Muscle layer of colon (tissue), 2 donors: ENCODE data around the gene FCHSD2.

ENCODE experiments used
- H3K27ac ChIP-seq: one replicate; pipeline ENCODE4 v1.7.0; 2013; ENCODE audit warnings: low read depth, mild to moderate bottlenecking, low read length, moderate library complexity
- H3K27me3 ChIP-seq, 2 donors: one replicate each; pipeline ENCODE4 v1.7.0; 2013; ENCODE audit warnings: low read length in 2 of 2, mild to moderate bottlenecking in 2 of 2; ENCODE audit not compliant: insufficient read depth in 2 of 2, control insufficient read depth in 1 of 2
- H3K36me3 ChIP-seq: one replicate; pipeline ENCODE4 v1.7.0; 2013; ENCODE audit warnings: mild to moderate bottlenecking, low read length; ENCODE audit not compliant: insufficient read depth
- H3K4me1 ChIP-seq: one replicate; pipeline ENCODE4 v1.7.0; 2013; ENCODE audit warnings: mild to moderate bottlenecking, low read length; ENCODE audit not compliant: insufficient read depth
- H3K4me3 ChIP-seq, 2 donors: one replicate each; pipeline ENCODE4 v1.7.0; 2013; ENCODE audit warnings: low read length in 2 of 2, low read depth in 1 of 2, mild to moderate bottlenecking in 1 of 2, moderate library complexity in 1 of 2
- H3K9ac ChIP-seq: one replicate; pipeline ENCODE4 v1.7.0; 2013; ENCODE audit warnings: low read length
- H3K9me3 ChIP-seq: one replicate; pipeline ENCODE4 v1.7.0; 2013; ENCODE audit warnings: mild to moderate bottlenecking, low read length
- donor health status: abdominal sarcoma.
- donor health status: Adenocarcinoma of cecum.

The FCHSD2 gene

DNA sequence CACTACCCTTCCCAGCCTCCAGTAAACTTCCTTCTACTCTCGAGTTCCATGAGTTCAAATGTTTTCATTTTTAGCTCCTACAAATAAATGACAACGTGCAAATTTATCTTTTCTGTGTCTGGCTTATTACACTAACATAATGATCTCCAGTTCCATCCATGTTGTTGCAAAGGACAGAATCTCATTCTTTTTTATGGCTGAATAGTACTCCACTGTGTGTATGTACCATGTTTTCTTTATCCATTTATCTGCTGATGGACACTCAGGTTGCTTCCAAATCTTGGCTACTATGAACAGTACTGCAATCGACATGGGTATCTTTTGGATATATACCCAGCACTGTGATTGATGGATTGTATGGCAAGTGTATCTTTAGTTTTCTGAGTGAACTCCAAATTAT lies 34.5 kb downstream of the FCHSD2 start:
- H3K4me3 ChIP-seq = no peak overlapping the region
- H3K9ac ChIP-seq = no peak overlapping the region
- H3K36me3 ChIP-seq = no peaks in the 10 kb centered on the region
- no peaks in the 10 kb centered on the region for H3K9me3 ChIP-seq
- no peaks in the 10 kb centered on the region for H3K27me3 ChIP-seq
- H3K27ac ChIP-seq = no peak overlapping the region
- H3K4me1 ChIP-seq = no peaks in the 10 kb centered on the region

DNA sequence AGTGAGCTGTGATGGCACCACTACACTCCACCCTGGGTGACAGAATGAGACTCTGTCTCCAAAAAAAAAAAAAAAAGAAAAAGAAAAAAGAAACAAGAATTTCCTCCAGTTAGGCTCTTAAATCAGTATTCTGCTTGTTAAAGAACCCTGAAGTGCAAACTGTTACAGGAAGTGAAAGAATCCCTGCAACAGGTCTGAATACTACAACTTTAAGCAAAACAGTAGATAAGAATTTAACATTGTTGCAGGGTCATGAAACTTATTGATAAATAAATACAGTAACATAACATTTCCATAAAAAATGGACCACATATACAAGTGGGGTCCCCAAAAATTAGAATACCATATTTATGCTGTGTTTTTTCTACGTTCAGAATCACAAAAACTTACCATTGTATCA lies 35.8 kb downstream of the FCHSD2 start:
- H3K9me3 ChIP-seq = no peaks in the 10 kb centered on the region
- H3K27ac ChIP-seq = no peak overlapping the region
- no peak overlapping the region for H3K4me3 ChIP-seq
- H3K4me1 ChIP-seq = no peaks in the 10 kb centered on the region
- H3K36me3 ChIP-seq = no peaks in the 10 kb centered on the region
- H3K9ac ChIP-seq = no peak overlapping the region
- no peaks in the 10 kb centered on the region for H3K27me3 ChIP-seq

DNA sequence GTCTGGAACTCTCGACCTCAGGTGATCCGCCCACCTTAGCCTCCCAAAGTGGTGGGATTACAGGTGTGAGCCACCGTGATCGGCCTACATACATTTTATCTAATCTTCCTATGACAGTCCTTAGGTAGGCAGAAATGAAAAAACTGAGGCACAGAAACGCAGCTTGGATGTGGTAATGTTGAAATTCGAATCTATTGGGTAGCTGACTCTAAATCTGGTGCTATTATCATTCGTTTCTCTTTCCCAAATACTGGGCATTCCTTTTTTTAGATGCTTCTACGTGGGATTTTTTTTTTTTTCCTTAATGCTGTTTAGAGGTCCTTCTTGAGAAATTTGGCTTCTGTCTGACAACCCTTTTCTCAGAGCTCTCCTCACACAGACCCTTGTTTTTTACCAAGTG lies 41.5 kb downstream of the FCHSD2 start:
- Histone ChIP-seq H3K9ac (no peak overlapping the region), H3K4me1 (peaks cover 4% of the 10 kb centered on the region), H3K9me3 (no peaks in the 10 kb centered on the region), H3K27me3 (no peaks in the 10 kb centered on the region), H3K27ac (no peak overlapping the region), H3K36me3 (no peaks in the 10 kb centered on the region), H3K4me3 (no peak overlapping the region)

DNA sequence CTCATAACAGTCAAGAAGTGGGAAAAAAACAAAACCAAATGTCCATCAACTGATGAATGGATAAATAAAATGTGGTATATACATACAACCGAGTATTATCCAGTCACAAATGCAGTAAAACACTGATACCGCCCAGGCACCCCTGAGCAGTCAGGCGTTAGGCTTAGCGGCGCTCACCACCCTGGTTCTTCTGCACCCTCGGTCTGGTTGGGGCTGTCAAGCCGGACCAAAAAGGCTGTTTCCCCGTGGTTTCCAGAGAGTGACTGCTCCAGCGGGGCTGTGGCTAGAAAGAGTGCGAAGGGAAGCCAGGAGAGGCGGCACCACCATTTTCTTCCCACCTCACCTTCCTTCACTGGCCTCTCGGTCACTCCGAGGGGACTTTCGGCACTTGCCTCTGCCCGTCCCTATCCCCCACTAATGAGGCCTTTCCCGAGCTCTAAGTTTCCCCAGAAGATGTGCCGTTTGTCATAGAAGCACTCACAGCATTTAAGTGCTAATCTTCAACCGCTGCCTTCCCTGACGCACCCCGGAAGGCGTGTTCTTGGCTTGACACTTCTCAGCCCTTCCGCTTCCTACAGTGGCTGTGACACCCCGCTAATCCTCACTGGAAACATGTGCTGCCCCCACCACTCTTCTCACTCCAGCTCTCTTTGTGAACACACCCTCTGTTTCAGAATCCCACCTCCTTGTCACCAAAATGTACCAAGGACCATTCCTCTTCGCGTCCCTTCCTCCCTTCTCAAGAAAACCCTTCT lies 42.4 kb downstream of the FCHSD2 start:
- Histone ChIP-seq H3K27me3 (no peaks in the 10 kb centered on the region), H3K27ac (no peak overlapping the region), H3K36me3 (no peaks in the 10 kb centered on the region), H3K4me1 (peaks cover 4% of the 10 kb centered on the region), H3K4me3 (no peak overlapping the region), H3K9me3 (no peaks in the 10 kb centered on the region), H3K9ac (no peak overlapping the region)

DNA sequence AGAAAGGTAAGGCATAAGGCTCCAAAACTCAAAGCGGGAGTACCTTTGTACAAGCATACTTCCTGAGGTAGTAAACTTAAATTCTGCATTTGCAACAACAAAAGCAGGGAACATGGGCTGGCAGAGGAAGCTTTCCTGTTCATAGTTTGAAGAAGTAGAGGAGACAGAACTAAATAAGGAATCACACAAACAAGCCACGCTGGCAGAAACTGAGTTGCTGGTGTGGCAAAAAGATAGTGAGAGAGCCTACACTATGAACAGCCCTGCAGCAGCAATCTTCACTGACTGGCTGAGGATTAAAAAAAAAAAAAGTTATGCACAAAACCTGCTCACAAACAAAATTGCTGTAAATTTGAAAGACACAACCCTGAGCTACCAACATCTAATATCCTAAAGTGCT lies 46.5 kb downstream of the FCHSD2 start:
- Histone ChIP-seq H3K9ac (no peak overlapping the region), H3K27ac (peak overlapping the region; percentile 32), H3K4me3 (no peak overlapping the region), H3K4me1 (peaks cover 4% of the 10 kb centered on the region), H3K27me3 (no peaks in the 10 kb centered on the region), H3K9me3 (no peaks in the 10 kb centered on the region), H3K36me3 (no peaks in the 10 kb centered on the region)

DNA sequence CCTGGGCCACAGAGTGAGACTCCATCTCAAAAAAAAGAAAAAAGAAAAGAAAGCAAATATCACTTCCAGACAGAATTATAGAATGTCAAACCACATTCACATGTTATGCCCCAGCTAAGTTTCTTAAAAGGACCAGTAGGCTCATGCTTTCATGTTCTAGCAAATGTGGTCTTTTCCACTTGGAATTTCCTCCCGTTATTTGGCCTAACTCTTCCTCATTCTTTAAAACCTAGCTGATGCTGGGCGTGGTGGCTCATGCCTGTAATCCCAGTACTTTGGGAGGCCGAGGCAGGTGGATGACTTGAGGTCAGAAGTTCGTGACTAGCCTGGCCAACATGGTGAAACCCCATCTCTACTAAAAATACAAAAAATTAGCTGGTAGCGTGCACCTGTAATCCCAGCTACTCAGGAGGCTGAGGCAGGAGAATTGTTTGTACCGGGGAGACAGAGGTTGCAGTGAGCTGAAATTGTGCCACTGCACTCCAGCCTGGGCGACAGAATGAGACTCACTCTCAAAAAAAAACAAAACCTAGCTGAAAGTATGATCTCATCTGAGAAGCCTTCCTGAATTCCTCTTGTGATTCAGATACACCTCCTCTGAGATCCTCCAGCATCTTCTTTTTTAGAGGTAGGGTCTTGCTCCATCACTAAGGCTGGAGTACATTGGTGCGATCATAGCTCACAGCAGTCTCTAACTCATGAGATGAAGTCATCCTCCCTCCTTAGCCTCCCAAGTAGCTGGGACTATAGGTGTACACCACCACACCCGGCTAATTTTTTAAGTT lies 50.4 kb downstream of the FCHSD2 start:
- Histone ChIP-seq H3K4me3 (no peak overlapping the region), H3K27ac (no peak overlapping the region), H3K27me3 (no peaks in the 10 kb centered on the region), H3K36me3 (no peaks in the 10 kb centered on the region), H3K9ac (no peak overlapping the region), H3K9me3 (no peaks in the 10 kb centered on the region), H3K4me1 (no peaks in the 10 kb centered on the region)

DNA sequence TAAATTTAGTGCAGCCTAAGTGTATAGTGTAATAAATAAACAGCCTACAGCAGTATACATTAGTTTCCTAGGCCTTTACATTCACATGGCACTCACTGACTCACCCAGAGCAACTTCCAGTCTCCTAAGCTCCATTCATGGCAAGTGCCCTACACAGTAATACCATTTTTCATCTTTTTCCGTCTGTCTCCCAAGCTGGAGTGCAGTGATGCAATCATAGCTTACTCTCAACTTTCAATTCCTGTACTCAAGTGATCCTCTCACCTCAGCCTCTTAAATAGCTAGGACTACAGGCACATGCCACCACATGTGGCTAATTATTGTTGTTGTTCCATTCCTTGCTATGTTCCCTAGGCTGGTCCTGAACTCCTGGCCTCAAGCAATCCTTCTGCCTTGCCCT lies 54.4 kb downstream of the FCHSD2 start:
- Histone ChIP-seq H3K9ac (no peak overlapping the region), H3K27me3 (no peaks in the 10 kb centered on the region), H3K4me1 (no peaks in the 10 kb centered on the region), H3K27ac (no peak overlapping the region), H3K36me3 (no peaks in the 10 kb centered on the region), H3K9me3 (no peaks in the 10 kb centered on the region), H3K4me3 (no peak overlapping the region)

DNA sequence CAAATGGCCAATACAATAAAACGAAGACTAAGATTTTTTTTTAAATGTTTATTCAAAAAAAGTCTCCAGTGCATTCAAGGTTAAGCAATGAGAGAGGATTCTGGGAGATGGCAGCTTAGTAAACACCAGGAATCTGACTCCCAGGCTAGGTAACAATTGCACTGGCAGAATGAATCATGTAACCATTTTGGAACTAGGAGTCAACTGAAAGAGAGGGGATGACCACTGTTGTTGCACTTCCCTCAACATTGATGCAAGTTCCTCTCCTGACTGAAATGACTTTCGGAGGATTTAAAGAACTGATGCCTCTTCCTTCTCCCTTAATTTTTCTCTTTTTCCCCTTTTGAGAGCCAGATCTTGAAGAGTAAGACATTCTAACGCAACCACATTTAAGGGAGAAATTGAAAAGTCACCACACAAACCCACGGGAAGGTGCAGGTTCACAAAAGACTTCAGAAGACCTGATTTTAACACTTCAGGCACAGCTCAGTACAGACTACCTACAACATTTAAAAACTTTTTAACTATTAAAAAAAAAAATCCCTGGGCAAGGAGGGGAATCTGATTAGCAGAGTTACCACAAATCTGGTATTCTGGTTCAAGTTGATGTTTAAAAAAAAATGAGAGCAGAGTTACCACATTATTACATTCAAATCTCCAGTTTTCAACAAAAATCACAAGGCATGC lies 56.8 kb downstream of the FCHSD2 start:
- Histone ChIP-seq H3K36me3 (no peaks in the 10 kb centered on the region), H3K9me3 (no peaks in the 10 kb centered on the region), H3K27ac (no peak overlapping the region), H3K27me3 (no peaks in the 10 kb centered on the region), H3K4me3 (no peak overlapping the region), H3K4me1 (no peaks in the 10 kb centered on the region), H3K9ac (no peak overlapping the region)

DNA sequence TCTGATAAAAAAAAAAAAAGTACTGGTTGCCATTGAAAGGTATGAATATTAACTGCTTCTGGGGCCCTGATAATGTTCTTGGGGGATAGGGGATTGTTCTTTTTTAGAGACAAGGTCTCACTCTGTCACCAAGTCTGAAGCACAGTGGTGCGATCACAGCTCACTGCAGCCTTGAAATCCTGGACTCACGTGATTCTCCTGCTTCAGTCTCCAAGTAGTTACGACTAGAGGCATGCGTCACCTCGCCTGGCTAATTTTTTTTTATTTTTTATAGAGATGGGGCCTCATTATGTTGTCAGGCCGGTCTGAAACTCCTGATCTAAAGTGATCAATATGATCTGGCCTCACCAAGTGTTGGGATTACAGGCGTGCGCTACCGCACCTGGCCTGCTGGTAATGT lies 63.5 kb downstream of the FCHSD2 start:
- H3K4me3 ChIP-seq = no peak overlapping the region

DNA sequence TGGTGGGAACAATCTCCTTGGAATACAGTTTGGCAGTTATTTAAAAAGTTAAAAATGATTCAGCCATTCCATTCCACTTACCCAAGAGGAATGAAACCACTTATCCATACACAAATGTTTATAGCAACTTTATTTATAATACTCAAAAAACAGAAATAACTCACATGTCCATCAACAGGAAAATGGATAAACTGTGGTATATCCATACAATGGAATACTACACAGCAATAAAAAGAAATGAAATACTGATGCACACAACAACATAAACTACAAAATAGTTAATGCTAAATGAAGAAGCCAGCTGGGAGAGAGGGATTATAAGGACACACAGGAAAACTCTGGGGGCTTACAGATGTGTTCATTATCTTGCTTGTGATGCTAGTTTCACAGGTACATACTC lies 64.7 kb downstream of the FCHSD2 start:
- Histone ChIP-seq H3K9ac (no peak overlapping the region), H3K4me3 (no peak overlapping the region), H3K27ac (no peak overlapping the region), H3K27me3 (no peaks in the 10 kb centered on the region), H3K9me3 (no peaks in the 10 kb centered on the region), H3K4me1 (peaks cover 18% of the 10 kb centered on the region), H3K36me3 (no peaks in the 10 kb centered on the region)

More for the DNA sequence above, 63.5 kb downstream of the FCHSD2 start:
- no peak overlapping the region for H3K9ac ChIP-seq
- H3K4me1 ChIP-seq = peaks cover 6% of the 10 kb centered on the region
- no peak overlapping the region for H3K27ac ChIP-seq
- no peaks in the 10 kb centered on the region for H3K9me3 ChIP-seq
- H3K36me3 ChIP-seq = no peaks in the 10 kb centered on the region
- H3K27me3 ChIP-seq = no peaks in the 10 kb centered on the region

DNA sequence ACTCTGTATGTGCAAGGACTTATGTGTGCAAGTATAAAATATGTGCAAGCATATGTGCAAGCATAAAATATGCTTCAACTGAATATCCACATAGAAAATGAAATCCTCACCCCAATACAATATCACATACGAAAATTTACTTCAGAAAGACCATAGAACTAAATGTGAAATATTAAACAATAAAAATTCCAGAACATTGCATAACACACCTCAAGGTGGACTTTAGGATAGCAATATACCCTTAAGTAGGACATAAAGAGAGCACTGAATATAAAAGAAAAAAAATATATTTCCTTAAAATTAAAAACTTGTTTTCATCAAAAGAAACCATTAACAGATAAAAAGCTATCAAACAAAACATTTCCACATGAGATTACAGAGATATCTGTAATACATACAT lies 67.8 kb downstream of the FCHSD2 start:
- no peaks in the 10 kb centered on the region for H3K9me3 ChIP-seq
- H3K27ac ChIP-seq = no peak overlapping the region
- H3K4me1 ChIP-seq = peaks cover 19% of the 10 kb centered on the region
- H3K36me3 ChIP-seq = no peaks in the 10 kb centered on the region
- no peak overlapping the region for H3K4me3 ChIP-seq
- no peak overlapping the region for H3K9ac ChIP-seq
- H3K27me3 ChIP-seq = no peaks in the 10 kb centered on the region
